GM19438 (cell line): Measurements from ENCODE around the gene INPP4A.

ENCODE experiments used
- ATAC-seq: cut with Tn5 transposase; IDR thresholded peaks from one replicate; pipeline ENCODE4 v1.9.1; 2021; ENCODE audit warnings: low read depth; ENCODE audit not compliant: unreplicated experiment

Gene INPP4A

DNA sequence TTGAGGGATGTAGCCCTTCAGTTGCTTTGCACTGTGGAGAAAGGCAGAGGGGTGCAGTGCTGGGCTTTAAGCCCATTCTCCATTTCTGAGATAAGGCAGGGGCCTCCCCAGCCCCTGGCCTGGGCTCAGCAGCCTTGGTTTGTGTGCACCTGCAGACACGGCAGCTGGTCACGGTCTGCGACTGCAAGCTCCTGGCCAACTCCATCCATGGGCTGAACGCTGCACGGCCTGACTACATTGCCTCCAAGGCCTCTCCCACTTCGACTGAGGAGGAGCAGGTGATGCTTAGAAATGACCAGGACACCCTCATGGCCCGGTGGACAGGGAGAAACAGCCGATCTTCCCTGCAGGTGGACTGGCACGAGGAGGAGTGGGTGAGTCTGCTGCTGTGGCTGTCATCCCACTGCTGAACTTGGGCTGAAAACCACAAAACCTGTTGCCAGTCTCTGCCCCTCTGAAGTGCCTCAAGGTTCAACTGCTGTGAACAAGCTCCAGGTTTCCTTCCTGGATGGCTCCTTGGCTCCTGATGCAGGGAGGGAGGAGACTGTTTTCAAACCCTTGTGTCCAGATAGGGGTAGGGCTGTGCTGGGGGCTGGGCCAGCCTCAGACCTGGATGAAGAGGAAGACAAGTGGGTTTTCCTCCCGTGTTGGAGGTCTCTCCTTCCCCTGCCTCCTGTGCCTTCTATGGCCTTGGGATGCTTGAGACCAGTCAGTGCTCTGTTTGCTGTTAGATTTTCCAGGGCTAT is 109.6 kb downstream of the INPP4A start:
- no peak for ATAC-seq

DNA sequence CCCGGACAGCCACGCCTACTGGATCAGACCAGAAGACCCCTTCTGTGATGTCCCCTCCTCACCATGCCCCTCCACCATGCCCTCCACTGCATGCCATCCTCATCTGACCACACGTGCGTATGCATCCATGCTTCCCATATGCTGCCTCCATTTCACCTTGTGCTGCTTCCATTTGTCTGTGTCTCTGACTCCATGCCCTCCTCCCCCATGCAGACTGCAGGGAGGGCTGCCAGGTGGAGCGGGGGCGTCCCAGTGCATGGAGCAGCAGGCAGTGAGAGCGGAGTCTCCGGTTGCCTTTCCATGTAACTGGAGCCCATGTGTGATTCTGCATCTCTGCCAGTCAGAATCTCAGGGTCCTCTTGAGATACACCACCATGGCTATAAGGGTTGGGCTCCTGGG is 111.0 kb downstream of the INPP4A start:
- ATAC-seq: no peak

DNA sequence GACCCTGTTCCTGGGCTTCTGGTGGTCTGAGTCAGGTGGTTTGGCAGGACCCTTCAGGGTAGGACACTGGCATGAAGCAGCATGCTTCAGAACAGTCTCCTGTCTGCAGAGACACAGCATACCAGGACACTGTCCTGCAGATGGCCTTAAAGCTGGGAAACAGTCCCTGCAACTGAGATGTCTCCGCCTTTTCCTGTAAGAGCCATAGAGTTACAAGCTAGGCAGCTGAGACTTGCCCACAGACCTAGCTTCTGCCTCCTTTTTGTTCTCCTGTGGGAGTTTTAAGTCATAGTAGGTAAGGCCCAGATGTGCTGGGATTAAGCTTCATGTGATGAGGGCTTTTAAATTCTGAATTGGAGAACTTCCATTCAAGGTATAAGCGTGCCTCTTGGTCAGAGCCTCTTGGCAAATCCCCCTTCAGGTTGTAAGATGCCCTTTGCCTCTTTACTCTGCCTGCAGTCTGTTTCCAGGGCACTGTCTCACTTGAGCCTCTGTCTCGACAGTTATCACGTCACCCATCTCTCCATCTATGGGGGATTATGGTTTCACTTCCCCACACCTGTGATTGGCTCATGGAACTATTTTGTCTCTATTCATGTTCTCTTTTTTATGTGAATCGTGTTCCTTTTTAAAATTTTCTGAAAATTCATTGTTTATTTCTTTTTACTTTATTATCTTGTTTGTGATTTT is 111.8 kb downstream of the INPP4A start:
- ATAC-seq: no peak

DNA sequence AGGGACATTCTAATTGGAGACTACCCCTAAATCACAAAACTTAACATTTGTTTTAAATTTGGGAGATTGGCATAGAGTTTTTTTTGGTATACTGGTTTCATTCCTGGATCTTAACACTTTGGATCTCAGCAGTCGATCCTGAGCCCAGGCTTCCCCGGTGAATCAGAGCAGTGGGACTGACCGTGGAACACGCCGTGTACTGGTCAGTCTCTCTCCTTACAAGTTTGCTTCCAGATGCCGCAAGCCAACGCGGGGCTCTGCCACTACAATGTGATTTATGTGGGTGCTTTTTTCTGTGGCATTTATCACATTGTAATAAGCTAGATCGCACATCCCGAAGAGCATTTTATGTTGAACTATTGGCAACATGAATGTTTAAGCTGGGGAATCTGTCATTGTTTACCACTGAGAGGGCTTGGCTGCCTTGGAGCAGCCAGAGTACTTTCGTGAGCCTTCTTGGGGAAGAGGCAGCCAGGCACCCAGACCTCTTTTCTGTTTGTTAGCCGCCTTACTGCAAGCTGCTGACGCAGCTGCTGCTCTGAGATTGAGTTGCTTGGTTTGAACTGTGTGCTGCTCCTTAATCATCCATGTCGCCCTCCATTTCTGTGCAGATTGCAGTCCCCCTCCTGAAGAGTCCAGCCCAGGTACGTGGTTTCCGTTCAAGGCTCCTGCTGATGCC is 114.3 kb downstream of the INPP4A start:
- no peak for ATAC-seq

DNA sequence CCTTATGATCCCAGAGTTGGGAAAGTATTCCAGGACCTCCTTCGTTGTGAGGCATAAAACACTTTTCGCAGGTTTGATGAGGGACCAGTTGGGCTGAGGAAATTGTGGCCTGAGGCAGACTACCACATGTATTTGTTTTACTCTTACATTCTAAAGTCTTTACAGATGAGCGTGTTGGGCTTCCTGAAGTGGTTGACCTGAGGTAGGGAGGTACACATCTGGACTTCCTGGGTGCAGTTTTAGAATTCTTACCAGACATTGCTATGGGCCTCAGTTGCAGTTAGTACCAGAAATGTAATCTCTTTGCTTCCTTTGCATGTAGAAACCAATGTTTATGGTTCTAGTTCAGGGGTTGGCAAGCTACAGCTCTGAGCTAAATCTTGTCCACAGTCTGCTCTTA is 114.9 kb downstream of the INPP4A start:
- no peak for ATAC-seq

DNA sequence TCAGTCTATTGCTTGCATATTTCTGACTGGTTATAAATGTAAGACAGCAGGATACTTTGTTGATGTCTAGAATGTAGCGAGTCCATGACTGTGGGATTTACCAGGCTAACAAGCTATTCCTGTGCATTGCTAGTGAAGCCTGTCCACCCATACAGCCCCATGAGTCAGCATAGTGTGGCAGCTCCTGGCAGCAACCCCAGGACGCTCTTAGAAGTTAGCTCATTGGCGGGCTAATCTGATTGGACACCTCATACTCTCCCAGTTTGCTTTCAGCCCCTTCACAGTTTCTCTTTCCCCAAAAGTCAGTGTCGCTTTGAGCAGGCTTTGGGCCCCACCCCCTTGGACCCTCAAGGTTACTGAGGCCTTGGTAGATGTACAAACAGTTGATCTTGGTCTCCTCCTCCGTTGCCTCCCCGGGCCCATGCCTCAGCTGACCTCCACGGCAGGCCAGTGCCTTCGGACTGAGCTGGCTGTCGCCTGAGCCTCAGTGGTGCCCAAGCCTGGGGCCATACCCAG is 115.7 kb downstream of the INPP4A start:
- no peak for ATAC-seq

DNA sequence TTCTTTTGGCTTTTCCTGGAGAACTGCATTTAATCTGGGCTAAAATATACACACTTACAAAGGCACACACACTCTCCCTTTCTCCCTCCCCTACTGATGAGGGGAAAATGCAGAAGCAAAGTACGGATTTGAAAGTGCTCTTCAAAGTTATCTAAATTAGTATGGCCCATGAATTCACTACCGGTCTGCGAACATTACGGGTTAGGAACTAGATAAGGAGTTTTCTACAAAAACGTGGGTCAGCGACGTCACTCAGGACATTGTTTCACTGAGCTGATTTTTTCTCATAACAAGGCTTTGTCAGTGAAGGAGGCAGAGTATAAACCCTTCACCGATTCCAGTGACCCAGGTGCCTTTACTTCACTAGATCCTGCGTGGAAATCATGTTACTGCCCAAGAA is 116.4 kb downstream of the INPP4A start:
- no peak for ATAC-seq

DNA sequence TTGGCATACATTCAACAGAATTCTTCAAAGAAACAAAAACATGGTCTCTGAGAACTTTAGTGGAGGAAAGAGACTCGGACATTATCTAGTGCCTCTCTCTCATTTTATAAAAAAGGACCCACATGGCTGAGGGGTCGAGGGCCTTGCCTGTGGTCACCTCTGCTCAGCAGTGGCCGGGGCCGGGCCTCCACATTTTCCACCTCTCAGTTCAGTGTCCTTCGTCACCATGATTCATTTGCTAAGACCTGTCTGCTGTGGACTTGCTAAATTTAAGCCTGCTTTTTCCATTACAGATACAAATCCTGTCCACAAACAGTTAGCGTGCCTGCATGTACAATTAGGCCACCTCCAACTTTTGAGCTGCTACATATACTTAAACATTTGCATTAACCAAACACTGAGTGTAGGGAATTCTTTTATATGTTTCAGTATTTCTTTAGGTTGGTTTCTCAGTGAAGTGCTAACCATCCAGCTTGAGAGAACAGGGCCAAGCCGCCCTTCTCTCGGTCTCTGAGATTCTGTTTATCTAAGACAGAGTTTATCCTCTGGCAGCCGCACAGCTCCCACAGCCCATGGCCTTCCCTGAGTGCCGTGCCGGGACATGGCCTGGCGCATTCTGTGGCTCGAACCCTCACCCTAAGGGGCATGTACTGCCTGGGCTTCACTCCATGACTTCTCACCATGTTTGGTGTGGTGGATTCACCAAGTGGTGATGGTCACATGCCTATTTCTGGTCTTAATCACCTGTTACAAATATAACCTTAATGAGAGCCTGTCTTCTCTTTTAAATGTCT is 117.4 kb downstream of the INPP4A start:
- no peak for ATAC-seq

DNA sequence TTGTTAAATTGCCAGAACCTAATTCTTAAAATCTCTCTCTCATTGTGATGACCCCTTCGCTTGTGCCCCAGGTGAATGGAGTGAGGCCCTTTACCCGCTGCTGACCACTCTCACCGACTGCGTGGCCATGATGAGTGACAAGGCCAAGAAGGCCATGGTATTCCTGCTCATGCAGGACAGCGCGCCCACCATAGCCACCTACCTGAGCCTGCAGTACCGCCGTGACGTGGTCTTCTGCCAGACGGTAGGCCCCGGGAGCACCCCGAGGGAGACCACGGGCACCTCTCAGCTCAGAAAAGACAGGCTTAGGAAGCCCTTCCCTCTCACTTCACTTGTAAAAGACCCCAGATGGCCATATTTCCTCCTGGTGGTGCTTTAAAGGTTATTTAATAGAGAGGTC is 118.7 kb downstream of the INPP4A start:
- ATAC-seq: no peak

DNA sequence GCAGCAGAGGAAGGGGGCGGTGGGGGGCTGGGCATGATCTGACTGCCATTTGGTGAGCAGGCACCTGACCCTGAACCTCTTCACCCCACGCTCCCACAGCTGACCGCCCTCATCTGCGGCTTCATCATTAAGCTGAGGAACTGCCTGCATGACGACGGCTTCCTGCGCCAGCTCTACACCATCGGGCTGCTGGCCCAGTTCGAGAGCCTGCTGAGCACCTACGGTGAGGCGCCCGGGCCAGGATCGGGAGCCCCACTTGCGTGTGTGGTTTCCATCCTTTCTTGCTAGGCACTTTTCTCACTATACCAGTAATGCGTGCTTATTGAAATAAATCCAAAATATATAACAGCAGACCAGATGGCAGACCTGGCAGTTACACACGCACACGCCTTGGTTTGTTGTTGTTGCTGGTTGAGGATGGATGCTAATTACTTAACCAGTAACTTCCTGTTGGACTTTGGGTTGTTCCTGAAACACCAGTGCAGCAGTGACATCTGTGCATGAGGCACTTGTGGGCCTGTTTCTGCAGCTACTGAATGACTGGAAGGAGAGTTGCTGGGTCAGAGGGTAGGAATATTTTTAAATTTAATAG is 120.0 kb downstream of the INPP4A start:
- ATAC-seq: no peak

DNA sequence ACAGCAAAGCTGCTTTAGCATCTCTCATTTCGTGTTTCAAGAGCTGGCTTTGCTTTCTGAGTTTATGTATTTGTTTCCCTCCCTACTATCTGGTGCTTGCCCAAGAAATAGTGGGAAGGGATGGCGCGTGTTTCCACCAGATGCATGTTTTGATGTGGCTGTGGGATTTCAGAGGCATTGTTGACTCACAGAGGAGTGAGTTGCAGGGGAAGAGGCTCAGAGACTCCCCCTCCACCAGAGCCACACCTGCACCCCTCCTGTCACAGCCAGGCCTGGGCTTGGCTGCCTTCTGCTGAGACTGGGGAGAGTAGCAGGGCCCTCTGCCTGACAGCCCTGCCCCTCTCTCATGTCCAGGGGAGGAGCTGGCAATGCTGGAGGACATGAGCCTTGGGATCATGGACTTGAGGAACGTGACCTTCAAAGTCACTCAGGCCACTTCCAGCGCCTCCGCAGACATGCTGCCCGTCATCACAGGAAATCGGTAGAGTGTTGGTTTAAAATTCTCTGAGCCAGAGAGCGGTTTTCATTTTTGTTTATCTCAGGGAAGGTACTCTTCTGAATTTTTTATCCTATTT is 120.7 kb downstream of the INPP4A start:
- no peak for ATAC-seq

DNA sequence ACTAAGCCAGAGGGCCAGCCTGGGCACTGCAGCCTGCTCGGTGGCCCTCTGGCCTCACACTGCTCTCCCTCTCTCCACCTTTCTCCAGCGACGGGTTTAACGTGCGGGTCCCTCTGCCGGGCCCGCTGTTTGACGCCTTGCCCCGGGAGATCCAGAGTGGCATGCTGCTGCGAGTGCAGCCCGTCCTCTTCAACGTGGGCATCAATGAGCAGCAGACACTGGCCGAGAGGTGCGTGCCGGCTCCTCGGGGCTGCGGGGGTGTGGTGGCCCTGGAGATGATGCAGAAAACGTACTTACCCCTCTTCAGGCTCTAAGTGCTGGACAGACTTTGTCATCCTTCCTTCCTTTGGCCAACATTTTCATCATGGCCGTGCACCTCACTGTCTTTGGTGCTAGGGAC is 121.3 kb downstream of the INPP4A start:
- ATAC-seq: no peak

DNA sequence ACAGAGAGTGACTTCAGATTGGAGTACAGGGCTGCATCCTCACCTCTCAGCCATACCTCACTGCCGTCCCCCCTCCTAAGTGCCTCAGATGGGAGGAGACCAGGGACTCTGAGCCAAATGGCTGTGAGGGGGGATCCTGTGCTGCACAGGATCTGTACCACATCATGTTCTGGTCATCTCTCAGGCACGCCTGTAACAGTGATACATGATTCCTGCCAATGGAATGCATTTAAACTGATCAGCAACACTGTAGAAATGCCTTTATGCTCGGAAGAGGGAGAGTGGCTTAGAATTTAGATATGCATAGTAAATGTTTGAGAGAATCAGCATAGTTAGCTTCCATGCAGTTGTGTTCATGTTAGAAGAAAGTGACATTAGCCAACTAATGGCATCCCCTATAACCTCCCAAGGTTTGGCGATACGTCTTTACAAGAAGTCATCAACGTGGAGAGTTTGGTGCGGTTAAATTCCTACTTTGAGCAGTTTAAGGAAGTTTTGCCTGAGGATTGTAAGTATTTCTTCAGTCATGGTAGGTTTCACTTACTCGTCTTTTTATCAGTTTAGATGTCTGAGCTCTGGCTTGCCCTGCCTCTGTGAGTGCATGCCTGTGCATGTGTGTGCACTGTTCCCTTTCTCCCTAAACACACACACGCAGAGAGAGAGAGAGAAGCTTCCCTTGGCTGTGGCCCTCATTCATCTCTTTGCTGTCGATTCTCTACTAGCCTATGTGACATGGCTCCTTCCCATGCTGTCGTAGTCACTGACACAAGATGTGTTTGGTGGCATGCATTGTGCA is 123.7 kb downstream of the INPP4A start:
- ATAC-seq: no peak

DNA sequence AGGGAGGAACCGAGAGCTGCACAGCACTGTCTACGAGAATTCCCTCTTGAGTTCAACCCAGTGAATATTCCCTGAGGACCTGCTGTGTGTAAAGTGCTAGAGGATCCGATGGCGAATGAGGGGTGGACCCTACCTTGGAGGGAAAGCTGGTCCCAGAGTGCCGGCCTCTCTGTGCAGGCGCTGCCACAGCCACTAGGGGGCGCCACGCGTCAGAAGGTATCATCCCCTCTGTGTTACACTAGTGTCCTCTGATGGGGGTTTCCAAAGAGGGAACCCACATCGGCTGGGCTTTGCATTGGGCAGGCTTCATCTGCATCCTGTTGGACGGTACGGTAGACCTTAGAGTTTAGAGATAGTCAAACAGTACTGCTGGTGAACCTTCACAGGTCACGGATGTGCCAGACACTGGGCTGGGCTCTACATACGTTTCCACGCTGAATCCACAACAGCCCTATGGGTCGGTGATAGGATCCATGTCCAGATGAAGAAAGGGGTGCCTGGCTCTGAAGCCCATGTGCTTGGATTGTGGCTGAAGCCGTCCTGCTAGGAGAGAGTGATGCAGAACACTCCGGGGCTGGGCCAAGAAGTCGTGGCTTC is 124.6 kb downstream of the INPP4A start:
- ATAC-seq: no peak

DNA sequence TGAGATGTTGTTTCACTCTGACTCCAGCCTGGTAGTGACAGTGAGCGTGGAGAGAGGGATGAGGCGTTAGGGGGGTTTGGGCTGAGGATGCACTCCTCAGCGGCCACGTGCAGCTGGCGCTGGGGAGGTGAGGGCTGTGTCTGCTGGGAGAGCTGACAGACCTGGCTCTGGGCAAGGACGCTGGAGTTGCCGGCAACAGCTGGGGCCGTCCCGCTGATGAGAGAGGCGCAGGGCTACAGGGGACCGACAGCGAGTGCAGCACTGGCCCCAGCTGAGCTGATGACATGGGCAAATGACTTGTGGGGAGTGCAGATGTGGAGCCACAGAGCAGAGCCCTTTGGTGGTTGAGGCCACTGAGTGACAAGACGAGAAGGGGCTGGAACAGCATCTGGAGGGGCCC is 125.3 kb downstream of the INPP4A start:
- ATAC-seq: no peak

DNA sequence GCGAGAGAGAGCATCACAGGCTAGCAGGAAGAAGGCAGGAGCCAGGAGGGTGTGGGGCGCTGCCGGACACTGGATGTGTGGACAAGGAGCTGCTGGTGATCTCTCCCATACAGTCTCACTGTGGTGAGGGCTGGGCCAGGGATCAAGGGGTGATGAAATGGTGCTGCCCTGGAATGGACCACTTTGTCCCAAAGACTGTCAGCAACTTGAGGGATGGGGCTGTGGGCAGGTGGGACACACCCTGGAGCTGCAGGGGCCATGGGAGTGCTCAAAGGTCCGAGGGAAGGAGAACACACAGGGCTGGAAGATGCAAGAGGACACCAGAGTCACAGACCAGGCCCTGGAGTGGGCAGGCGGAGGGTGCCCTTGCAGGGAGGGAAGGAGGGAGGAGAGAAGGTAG is 125.7 kb downstream of the INPP4A start:
- no peak for ATAC-seq

DNA sequence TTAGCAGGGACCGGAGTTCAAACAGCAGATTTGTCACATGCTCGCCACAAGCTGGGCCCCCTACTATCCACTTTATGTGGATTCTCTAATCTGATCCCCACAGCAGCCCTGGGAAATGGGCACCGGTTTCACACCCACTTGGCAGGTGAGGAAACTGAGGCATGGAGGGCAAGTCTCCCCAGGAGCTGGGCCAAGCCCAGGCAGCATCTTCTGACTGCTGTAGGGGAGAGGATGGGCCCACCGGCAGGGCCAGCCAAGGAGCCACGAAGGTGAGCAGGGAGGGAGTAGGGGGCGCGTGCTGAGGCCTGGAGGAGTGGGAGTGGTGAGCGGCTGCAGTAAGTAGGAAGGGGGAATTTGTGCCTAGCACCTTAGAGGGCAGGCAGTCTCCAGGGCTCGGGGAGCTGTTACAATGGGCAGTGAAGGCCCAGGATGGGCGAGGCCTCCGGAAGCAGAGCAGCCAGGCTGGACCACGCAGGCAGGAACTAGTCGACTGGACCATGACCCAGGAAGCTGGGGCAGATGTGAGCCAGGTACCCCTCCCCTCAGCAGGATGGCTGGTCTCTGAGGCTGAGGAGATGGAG is 126.6 kb downstream of the INPP4A start:
- no peak for ATAC-seq

DNA sequence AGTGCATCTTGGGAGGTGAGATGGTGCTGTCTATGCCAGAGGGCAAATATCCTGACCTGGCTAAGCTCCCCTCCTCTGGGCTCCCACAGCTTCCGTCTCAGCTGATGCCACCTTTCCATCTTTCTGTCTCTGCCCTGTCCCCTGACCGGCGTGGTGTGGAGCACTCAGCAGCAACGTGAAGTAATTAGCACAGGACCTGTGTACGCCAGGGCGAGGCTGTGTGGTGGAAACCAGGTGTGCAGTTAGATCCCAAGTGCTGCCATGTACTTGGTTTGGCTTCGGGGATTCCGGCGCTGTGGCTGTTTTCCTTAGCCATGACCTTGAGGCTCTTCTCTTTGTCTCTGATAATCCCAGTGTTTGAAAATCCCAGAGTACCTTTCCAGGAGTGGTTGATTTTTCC is 127.1 kb downstream of the INPP4A start:
- no peak for ATAC-seq

DNA sequence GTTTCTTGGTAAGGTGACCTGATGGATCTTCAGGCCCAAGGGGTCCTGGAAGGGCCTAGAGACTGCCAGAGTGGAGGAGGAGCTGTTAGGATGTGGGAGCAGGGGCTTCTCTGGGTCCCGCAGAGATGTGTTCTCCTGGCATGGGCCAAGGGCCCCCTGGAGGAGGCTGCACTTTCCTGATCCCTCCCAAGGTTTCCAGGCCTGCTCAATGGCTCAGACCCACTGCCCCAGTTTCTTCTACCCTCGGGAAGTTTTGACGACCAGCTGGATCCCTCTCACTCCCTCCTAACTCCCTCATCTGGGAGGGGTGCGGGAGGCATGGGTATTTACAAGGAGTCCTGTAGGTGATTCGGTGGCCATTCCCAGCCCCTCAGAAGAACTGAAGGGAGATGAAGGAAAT is 127.6 kb downstream of the INPP4A start:
- no peak for ATAC-seq
